GM18505 (cell line): ENCODE results near the gene DUSP9.

ENCODE experiments used
- ATAC-seq: cut with Tn5 transposase; IDR thresholded peaks from one replicate; pipeline ENCODE4 v1.9.1; 2021; ENCODE audit not compliant: unreplicated experiment
- POLR2A ChIP-seq: IDR thresholded peaks from 4 replicates; pipeline ENCODE4 v1.6.1; 2011; ENCODE audit warnings: borderline replicate concordance; ENCODE audit not compliant: insufficient read depth, insufficient read length; ENCODE audit errors: extremely low read depth

DUSP9 gene

GRCh38 chrX:153643431-153644351 is 3.3 kb upstream of the DUSP9 start:
- no peak for ATAC-seq
- TF ChIP-seq POLR2A, result no peak

- no peak for ATAC-seq
- TF ChIP-seq POLR2A, result no peak
Observed at GRCh38 chrX:153644356-153645125, 2.5 kb upstream of the DUSP9 start.

- no peak for TF ChIP-seq POLR2A
Observed at GRCh38 chrX:153645151-153645550, 1.9 kb upstream of the DUSP9 start.

GRCh38 chrX:153645921-153646488 is 998 bp upstream of the DUSP9 start:
- no peak for ATAC-seq
- no peak for TF ChIP-seq POLR2A

More at GRCh38 chrX:153645151-153645550, 1.9 kb upstream of the DUSP9 start:
- ATAC-seq, result no peak

GRCh38 chrX:153647461-153648357 is 706 bp downstream of the DUSP9 start:
- no peak for ATAC-seq
- TF ChIP-seq POLR2A, result no peak

- ATAC-seq, result no peak
Observed at GRCh38 chrX:153648358-153649177, 1.6 kb downstream of the DUSP9 start.

GRCh38 chrX:153649178-153649914 is 2.3 kb downstream of the DUSP9 start:
- TF ChIP-seq POLR2A, result no peak
- ATAC-seq, result no peak

More at GRCh38 chrX:153648358-153649177, 1.6 kb downstream of the DUSP9 start:
- TF ChIP-seq POLR2A, result no peak

GRCh38 chrX:153649915-153650782 is 3.1 kb downstream of the DUSP9 start:
- TF ChIP-seq POLR2A, result no peak
- no peak for ATAC-seq

GRCh38 chrX:153650959-153651358 is 4.0 kb downstream of the DUSP9 start:
- ATAC-seq, result no peak
- TF ChIP-seq POLR2A, result no peak

- TF ChIP-seq POLR2A, result no peak
- no peak for ATAC-seq
Observed at GRCh38 chrX:153651540-153652079, 4.6 kb downstream of the DUSP9 start.
